ENCODE measurements around the gene CTNNA3.

The CTNNA3 gene

DNA sequence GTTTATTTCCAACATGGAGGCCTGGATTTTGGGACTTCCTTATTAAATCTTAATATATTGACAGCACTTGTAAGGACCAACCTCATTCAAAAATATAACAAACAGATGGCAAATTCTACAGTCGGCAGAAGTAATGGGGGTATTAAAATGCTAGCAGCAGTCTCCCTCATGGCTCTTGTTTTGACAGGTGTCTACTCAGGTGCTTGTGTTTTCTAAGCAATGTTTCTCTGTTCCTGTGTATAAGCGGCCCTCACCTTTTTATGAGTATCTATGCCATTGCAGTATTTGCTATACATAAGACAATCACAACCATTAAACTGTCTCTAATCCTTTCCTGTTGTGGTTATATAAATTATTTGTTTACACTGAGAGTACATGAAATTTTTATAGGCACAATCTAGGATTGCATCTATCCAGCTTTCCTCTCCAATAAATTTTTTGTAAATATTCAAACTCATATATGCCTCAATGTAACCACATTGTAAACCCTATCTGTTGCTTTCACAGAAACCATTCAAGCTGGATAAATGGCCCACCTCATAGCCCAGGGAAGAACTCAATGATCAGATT lies 835.5 kb downstream of the CTNNA3 start:
- DNase-seq (ENCODE audit: low read depth) = no peak

DNA sequence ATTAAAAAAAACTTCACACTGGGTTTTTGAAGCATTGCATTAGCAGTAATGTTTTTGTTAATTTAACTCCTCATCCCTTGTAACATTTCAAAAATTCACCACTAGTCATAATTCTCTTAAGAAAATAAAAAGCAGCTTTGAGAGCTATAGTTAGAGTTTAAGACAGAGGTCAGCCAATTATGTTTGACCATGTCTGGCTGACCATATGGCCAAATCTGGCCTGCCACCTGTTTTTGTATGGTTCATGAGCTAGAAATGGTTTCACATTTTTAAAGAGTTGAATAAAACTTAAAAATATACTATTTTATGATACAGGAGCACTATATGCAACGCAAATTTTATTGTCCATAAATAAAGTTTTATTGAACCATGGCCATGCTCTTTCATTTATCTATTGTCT lies 843.2 kb downstream of the CTNNA3 start:
- no peak for DNase-seq (ENCODE audit: low read depth)

DNA sequence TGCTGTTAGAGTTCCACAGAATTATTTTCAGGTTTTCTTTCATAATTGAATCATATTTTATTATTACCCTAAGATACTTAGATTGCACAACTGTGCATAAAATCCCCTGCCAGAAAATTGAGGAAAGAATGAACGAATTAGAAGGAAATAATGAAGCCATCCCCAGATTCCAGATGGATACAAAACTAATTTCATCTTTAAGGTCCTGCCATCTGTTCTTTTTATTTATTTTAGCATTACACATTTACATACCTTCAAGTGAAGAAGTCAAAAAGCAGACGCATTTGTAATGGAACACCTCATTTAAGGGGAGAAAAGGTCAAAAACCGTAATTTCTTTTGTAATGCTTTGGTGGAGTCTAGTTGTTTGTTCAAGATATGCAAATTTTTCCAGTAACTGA lies 847.1 kb downstream of the CTNNA3 start:
- DNase-seq (ENCODE audit: low read depth) = no peak

- no peak for DNase-seq (ENCODE audit: low read depth)
Measured at GRCh38 chr10:66844176-66844942, 851.6 kb downstream of the CTNNA3 start.

DNA sequence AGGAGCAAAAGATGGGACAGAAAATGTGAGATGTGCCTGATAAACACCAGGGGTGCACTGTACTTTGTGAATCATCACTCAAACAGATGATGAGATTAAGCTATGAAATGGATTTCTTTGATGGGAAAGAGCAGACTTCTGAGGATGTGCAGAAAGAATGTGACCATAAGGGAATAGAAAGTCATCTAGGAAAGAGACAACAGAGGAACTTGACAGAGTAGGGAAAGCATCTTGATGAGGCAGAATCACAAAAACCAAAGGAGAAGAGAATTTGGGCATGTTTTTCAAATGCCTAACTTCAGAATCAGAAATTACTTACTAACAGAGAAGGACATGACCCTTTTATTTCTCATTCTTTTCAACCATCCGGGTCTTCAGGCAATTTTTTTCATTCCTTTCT lies 852.6 kb downstream of the CTNNA3 start:
- DNase-seq (ENCODE audit: low read depth) = no peak

- DNase-seq (ENCODE audit: low read depth) = no peak
Measured at GRCh38 chr10:66842867-66843266, 853.1 kb downstream of the CTNNA3 start.

DNA sequence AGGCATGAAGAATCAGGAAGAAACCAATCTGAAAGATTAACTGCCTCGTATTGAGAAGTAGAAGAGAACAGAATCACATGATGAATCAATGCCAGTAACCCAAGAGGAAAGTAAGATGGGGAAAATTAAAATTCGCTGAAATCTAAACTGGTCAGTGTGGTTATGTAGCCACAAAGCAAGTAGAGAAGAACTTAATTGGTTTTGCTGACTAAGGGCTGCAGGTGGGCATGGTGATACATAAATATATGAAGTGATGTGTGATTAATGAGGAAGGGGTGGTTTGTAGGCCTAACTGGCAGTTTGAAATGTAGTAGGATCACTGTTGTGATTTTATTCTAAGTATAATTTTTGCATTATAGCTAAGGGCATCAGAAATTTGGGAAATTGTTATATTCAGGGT lies 853.6 kb downstream of the CTNNA3 start:
- DNase-seq (ENCODE audit: low read depth) = no peak

DNA sequence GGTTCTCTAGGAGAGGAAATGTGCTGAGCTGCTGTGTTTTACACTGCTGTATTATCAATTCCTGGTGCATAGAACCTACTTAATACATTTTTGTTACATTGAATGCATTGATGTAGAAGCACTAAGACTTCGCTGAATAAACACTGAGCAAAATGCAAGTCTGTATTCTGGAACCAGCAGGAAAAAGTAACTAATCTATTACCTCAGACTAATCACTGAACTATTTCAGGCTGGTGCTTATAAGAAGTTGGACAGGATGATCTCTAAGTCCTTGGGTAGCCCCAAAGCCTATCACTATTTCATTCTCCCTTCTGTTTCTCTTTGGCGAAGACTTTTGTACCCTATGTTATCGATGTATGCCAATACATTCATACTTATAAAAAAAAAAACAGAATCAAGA lies 857.3 kb downstream of the CTNNA3 start:
- DNase-seq (ENCODE audit: low read depth) = no peak

DNA sequence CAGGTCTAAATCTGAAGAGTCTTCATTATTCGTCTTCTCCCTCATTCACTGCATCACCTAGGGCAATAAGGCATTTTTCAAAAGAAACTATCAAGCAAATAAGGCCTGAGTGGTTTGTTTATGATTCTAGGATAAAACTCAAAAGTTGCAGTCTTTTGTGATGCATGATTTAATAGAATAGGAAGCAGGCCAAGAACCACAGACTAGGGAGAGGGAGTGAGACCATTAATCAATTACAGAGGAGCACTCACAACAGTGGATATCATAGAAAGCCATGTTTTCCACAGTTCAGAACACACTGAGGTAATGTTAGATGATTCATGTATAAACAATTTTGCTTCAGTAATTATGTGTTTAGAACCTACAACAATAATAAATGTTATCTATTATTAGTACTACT lies 858.0 kb downstream of the CTNNA3 start:
- DNase-seq (ENCODE audit: low read depth) = no peak

GRCh38 chr10:66837335-66837734 lies 858.7 kb downstream of the CTNNA3 start:
- no peak for DNase-seq (ENCODE audit: low read depth)

DNA sequence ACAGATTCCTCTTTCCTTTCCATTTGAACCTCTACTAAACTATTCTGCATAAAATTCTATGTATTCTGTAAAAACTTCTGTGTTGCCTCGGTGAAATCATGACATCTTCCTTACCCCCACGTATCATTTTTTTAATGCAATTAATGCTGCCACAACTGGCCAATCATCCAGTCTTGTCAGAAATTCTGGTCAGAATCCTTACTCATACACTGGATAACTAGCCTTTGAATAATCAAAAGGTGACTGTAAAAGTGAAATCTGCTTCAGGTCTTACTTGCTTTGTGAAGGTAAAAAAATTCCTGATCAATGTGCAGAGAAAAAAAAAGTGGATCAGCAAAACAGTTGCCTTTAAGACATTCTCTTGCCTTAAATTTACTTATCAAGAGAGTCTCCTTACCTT lies 859.2 kb downstream of the CTNNA3 start:
- DNase-seq (ENCODE audit: low read depth) = no peak

DNA sequence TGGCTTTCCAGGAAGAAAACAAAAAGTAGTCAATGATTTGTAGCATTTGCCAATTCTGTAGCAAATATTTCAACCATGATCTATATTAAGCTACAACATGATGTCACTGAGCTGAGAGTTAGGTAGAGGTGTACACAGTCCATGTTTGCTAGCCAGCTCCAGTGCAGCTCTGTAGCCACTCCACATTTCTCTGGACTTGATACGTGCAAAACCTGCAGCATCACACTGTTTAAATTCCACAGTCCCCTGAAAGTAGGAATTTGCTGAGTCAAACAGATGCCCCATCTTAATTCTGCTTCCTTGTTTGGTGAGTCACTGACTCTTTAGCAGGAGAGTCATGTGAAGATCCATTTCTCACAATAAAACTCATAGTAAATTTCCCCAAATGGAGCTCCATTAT lies 859.9 kb downstream of the CTNNA3 start:
- DNase-seq (ENCODE audit: low read depth) = no peak

GRCh38 chr10:66835400-66835799 lies 860.6 kb downstream of the CTNNA3 start:
- no peak for DNase-seq (ENCODE audit: low read depth)

- no peak for DNase-seq (ENCODE audit: low read depth)
Measured at GRCh38 chr10:66834802-66835201, 861.2 kb downstream of the CTNNA3 start.

DNA sequence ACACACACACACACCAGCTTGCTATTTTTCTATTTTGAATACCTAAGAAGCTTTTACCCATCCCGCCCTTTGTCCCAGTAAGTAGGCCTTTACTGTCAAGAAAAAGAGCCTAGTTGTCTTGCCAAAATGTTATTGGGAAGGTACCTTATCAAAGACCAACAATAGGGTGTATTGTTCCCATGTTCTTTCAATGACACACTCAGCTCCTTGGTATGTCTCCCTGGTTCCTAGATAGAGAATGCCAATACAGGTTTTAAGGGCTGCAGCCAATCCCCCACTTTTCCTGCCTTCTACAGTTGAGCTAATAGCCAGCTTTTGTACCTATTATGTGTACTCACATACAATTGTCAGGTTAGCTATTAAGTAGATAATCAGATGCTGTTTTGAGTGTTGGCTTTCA lies 862.1 kb downstream of the CTNNA3 start:
- no peak for DNase-seq (ENCODE audit: low read depth)

DNA sequence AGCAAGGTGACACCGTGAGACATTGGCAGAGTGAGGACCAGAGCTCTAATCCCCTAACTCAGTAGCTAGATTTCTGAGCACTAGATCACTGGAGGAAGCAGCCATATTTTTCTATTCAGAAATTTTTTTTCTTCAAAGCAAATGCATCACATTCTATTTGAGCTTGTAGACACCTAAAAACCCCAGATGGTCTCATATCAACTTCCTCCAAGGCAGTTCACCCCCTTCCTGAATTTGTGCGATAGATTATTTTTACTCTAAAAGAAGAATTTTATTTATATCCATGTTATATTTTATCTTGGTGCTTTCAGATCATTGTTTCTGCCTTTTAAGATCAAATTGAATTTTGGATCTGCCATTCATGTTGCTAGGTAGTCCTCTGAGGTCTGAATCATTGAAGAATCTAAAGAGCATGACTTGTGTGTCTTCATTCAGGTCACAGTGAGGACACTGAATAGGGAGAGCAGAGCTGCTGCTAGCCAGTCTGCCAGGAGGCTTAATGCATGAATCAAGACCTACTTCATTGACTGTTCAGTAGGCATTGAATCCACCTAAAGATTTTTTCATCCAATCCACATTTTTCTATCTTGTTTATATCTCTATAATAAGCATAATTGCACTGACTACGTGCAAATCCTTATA lies 863.1 kb downstream of the CTNNA3 start:
- no peak for DNase-seq (ENCODE audit: low read depth)

GRCh38 chr10:66828957-66829356 lies 867.0 kb downstream of the CTNNA3 start:
- DNase-seq (ENCODE audit: low read depth) = no peak

DNA sequence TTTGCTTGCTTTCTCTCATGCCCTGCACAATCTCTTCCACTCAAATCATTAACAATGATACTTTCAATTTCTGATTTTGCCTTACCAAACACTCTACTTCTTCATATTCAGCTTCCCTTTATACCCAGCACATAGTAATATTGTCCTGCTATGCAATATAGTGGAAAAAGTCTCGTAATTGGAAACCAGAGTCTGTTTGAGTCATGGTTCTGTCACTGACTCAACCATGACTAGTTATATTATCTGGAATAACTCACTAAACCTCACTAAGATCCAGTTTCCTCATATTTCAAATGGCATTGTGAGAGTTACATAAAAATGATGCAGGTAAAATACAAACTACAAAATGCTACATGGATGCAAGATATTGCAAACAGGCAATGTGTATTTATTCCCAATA lies 868.6 kb downstream of the CTNNA3 start:
- no peak for DNase-seq (ENCODE audit: low read depth)

DNA sequence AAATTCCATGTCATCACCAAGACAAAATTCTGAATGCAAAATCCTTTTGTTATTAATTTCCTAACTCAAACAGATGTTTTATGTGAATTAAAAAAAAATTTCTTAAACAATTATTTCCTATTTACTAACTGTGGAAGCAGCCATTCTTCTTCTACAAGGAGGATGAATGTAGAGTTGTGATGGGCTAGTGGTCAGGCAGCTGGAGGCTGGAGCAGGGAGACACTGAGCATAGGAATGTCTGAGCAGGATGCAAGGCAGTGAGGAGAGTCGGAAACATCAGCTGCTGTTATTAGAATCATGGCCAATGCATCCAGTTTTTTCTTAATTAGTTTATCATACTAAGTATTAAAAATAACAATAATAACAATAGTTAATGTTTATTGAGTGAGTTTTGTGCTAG lies 872.7 kb downstream of the CTNNA3 start:
- DNase-seq (ENCODE audit: low read depth) = no peak

- no peak for DNase-seq (ENCODE audit: low read depth)
Measured at GRCh38 chr10:66822801-66823200, 873.2 kb downstream of the CTNNA3 start.

- DNase-seq (ENCODE audit: low read depth) = no peak
Measured at GRCh38 chr10:66819691-66820090, 876.3 kb downstream of the CTNNA3 start.

GRCh38 chr10:66813122-66813521 lies 882.9 kb downstream of the CTNNA3 start:
- no peak for DNase-seq (ENCODE audit: low read depth)

- DNase-seq (ENCODE audit: low read depth) = no peak
Measured at GRCh38 chr10:66811211-66811610, 884.8 kb downstream of the CTNNA3 start.

- DNase-seq (ENCODE audit: low read depth) = no peak
Measured at GRCh38 chr10:66809402-66809801, 886.6 kb downstream of the CTNNA3 start.
